HG03280 (cell line): Measurements from ENCODE around the gene SERPINB3.
A peak's percentile ranks its signal among the peaks of the same experiment; 100 is the strongest.
"Not testable (repeated sequence)": the region's sequence is repeated elsewhere in the genome, so short reads cannot be mapped to it uniquely, and the experiment has no call there.

Experiments used
- ATAC-seq: cut with Tn5 transposase; IDR thresholded peaks from one replicate; pipeline ENCODE4 v1.9.1; 2021; ENCODE audit warnings: mild to moderate bottlenecking, moderate library complexity; ENCODE audit not compliant: unreplicated experiment

Gene SERPINB3

GRCh38 chr18:63648241-63648640 lies 13.5 kb downstream of the SERPINB3 start:
- ATAC-seq = no peak

DNA sequence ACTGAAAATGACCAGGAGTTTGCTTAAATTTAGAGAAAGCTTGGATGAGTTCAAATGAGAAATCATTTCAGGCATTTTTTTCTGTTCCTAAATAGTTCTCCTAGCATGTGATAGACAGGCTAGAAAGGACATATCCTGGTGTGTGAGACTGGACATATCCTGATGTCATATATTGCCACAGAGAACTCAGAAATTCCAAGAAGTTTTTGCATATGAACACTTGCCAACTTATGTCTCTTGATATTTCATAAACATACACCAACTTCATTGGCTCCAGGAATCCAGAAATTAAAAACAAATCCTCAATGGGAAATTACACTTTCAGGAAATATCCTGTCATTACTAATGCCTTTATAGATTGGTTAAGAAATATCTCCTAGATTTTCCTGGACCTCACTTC lies 14.8 kb downstream of the SERPINB3 start:
- ATAC-seq = no peak

DNA sequence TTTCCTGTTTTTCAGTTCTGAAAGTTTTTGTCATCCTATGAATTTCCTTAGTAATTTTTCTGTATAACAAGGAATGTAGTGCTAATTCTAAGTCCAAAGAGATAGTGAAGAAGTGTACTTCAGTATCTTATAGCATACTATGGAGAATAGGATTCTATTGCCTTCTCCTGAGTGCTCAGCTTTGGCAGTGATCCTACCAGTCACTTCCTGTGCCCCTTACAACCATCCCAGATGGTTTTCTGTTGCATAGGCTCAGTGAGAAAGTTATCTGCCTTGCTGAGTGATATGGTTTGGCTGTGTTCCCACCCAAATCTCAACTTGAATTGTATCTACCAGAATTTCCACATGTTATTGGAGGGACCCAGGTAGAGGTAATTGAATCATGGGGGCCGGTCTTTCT lies 17.0 kb downstream of the SERPINB3 start:
- ATAC-seq = not testable (repeated sequence)

DNA sequence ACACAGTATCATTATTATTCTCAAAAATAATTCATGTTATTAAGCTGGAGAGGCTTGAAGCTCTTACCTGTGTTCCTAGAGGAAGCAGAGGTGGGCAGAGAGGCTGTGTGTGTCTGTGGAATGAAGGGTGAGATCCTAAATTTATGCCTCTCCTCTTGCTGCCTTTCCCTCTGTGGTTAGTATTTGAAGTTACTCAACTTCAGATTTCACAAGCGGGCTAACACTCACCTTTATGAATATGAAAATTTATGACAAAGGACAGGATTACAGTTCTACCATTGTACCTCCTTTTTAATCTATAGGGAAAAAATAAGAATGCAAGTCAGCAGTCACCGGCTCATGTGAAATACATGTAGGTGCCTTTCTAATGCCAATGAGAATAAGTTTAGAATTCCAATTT lies 17.6 kb downstream of the SERPINB3 start, which contains the start of gene SERPINB4:
Gene SERPINB4, minus strand, starts transcription at position 115 of the 400 bp plus-strand sequence. CDS start 679 bp downstream, outside the sequence.
- not testable (repeated sequence) for ATAC-seq

- not testable (repeated sequence) for ATAC-seq
Observed at GRCh38 chr18:63642668-63643356, 18.9 kb downstream of the SERPINB3 start.

GRCh38 chr18:63641157-63641680 lies 20.5 kb downstream of the SERPINB3 start:
- not testable (repeated sequence) for ATAC-seq

DNA sequence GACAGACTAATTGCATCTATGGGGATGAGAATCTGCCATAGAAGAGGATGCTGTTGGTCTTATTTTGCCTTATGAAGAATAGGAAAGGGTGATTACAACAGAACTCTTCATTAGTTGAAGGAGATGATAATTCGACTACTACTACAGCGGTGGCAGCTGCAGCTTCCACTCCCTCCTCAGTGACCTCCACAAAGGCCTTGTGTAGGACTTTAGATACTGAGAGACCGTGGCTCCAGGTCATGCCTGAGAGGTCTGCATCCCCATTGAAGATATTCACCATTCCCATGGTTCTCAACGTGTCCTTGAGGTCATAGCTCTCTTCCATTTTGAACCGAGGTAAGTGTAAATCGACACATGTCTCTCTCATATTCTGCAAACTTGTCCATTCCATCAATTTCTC lies 24.0 kb downstream of the SERPINB3 start:
- ATAC-seq = no peak

GRCh38 chr18:63627819-63628218 lies 33.9 kb downstream of the SERPINB3 start:
- no peak for ATAC-seq

DNA sequence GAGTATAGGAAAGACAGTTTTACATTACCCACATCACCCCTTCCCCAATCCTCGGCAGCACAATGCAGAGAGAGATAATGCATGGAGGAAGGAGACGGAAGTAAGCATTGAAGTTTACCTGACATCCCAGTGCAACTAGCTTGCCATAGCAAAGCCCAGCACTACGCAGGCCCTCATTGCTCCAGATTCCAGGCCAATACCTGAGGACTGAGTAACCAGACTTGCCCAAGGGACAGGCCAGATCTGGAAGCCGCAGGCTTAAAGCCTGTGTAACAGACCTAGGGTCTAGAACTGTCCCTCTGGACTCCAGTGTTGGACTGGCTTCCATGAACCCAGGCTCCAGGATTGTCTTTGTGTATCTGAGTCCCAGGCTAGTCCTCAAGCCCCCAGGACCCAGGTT lies 35.3 kb downstream of the SERPINB3 start:
- no peak for ATAC-seq

DNA sequence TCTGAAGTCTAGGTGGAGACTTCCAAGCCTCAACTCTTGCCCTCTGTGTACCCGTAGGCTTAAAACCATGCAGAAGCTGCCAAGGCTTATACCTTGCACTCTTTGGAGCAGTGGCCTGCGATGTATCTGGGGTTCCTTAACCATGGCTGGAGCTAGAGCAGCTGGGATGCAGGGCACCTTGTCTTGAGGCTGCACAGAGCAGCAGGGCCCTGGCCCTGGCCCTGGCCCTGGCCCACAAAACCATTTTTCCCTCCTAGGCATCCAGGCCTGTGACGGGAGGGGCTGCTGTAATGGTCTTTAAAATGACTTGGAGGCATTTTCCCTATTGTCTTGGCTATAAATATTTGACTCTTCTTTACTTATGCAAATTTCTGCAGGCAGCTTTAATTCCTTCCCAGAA lies 36.8 kb downstream of the SERPINB3 start:
- no peak for ATAC-seq

GRCh38 chr18:63619661-63620060 lies 42.0 kb downstream of the SERPINB3 start:
- ATAC-seq = no peak

- ATAC-seq = no peak
Observed at GRCh38 chr18:63617915-63618234, 43.8 kb downstream of the SERPINB3 start.

GRCh38 chr18:63617049-63617914 lies 44.4 kb downstream of the SERPINB3 start:
- peak; percentile 66 for ATAC-seq

DNA sequence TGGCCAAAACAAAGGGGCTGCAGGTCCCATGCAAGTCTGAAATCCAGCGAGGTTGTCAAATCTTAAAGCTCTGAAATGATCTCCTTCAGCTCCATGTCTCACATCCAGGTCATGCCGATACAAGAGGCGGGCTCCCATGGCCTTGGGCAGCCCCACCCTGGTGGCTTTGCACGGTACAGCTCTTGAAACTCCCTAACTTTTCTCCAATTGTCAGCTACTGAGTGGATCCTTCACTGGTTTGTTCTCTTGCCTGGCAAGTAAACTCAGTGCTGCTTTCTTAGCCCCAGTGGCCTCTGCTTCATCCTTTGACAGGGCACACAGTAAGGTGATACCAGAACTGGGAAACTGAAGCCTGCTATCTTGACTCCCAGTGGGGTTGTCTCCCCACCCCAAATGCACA lies 48.3 kb downstream of the SERPINB3 start:
- ATAC-seq = no peak

DNA sequence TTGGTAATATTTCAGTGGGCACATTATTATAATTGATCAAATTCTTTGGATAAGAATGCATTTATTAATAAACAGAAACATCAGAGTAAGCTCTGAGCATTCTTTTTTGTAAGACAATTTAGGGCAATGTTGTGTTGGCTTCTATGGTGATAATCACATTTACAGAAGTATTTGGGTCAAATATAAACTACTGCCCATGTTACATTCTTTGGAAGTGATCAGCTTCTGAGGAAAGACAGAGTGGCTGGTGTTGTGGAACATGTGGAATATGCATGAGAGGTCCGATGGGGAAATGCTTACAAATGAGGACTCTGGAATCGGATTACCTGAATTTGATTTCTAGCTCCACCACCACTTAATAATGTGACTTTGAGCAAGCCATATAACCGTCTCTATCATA lies 55.2 kb downstream of the SERPINB3 start:
- ATAC-seq = no peak
